ENCODE measurements around the gene HSF5.

The HSF5 gene

GRCh38 chr17:58370716-58371115 lies 117.5 kb downstream of the HSF5 start:
- Histone ChIP-seq H2AFZ (ENCODE audit: low read length) (no peak overlapping the region), H3K79me2 (ENCODE audit: low read length) (no peaks in the 10 kb centered on the region)
- TF ChIP-seq, protein P1, sequence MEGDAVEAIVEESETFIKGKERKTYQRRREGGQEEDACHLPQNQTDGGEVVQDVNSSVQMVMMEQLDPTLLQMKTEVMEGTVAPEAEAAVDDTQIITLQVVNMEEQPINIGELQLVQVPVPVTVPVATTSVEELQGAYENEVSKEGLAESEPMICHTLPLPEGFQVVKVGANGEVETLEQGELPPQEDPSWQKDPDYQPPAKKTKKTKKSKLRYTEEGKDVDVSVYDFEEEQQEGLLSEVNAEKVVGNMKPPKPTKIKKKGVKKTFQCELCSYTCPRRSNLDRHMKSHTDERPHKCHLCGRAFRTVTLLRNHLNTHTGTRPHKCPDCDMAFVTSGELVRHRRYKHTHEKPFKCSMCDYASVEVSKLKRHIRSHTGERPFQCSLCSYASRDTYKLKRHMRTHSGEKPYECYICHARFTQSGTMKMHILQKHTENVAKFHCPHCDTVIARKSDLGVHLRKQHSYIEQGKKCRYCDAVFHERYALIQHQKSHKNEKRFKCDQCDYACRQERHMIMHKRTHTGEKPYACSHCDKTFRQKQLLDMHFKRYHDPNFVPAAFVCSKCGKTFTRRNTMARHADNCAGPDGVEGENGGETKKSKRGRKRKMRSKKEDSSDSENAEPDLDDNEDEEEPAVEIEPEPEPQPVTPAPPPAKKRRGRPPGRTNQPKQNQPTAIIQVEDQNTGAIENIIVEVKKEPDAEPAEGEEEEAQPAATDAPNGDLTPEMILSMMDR (IDR thresholded peaks at IDR 0.05; ENCODE audit: low read length), result no peak
- no peak for TF ChIP-seq EZH2phosphoT487 (IDR thresholded peaks at IDR 0.05; ENCODE audit: low read length)
- TF ChIP-seq EZH2 (optimal IDR thresholded peaks at IDR 0.05; ENCODE audit: low read depth, low read length), result no peak

DNA sequence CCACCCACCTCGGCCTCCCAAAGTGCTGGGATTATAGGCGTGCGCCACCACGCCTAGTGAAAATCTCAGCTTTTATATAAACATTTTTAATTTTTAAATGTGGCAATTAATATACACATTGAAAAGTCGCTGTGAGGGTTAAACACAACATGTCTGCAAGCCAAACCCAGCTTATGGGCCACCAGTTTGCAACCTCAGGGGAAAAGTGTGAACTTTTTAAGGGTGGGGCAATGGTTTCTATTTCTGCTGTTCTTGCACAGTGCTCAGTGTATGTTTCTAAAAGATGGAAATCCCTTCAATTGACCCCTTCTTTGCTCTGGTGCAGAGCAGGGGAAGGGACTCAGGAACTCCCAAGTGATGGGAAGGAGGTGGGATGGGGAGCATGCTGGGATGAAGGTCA lies 117.9 kb downstream of the HSF5 start:
- Histone ChIP-seq H3K9me2 (replicated peaks; ENCODE audit: insufficient read depth, low read length) (no peaks in the 10 kb centered on the region), H3K79me2 (ENCODE audit: low read length) (no peaks in the 10 kb centered on the region), H3K36me3 (replicated peaks; ENCODE audit: insufficient read depth, low read length) (no peaks in the 10 kb centered on the region), H2AFZ (ENCODE audit: low read length) (no peak overlapping the region), H3K27ac (ENCODE audit: low read length) (no peak overlapping the region), H3F3A (ENCODE audit: insufficient read depth, low read length) (0 out of 2 replicates have a peak, but pooled peaks cover 2% of the 10 kb centered on the region), H3K4me2 (ENCODE audit: low read depth, low read length) (no peak overlapping the region), H3K9me3 (replicated peaks; ENCODE audit: insufficient read depth, low read length) (no peaks in the 10 kb centered on the region), H4K20me1 (ENCODE audit: insufficient read depth, low read length) (no peaks in the 10 kb centered on the region), H3K9ac (ENCODE audit: low read length) (no peak overlapping the region), H3K27me3 (replicated peaks; ENCODE audit: insufficient read depth, low read length) (no peaks in the 10 kb centered on the region), H3K4me3 (ENCODE audit: low read length) (no peak overlapping the region), H3K4me1 (ENCODE audit: low read length) (peaks cover 16% of the 10 kb centered on the region)
- TF ChIP-seq, protein P1 (IDR thresholded peaks at IDR 0.05; ENCODE audit: low read length), result no peak
- TF ChIP-seq EZH2phosphoT487 (IDR thresholded peaks at IDR 0.05; ENCODE audit: low read length), result no peak
- no peak for TF ChIP-seq EZH2 (optimal IDR thresholded peaks at IDR 0.05; ENCODE audit: low read depth, low read length)
- DNase-seq, result no peak

More at GRCh38 chr17:58370716-58371115, 117.5 kb downstream of the HSF5 start:
- Histone ChIP-seq H3K4me2 (ENCODE audit: low read depth, low read length) (no peak overlapping the region), H3K9me3 (replicated peaks; ENCODE audit: insufficient read depth, low read length) (no peaks in the 10 kb centered on the region), H3K4me1 (ENCODE audit: low read length) (peaks cover 14% of the 10 kb centered on the region), H3K27me3 (replicated peaks; ENCODE audit: insufficient read depth, low read length) (no peaks in the 10 kb centered on the region), H3F3A (ENCODE audit: insufficient read depth, low read length) (0 out of 2 replicates have a peak, but pooled peaks cover 2% of the 10 kb centered on the region), H3K9me2 (replicated peaks; ENCODE audit: insufficient read depth, low read length) (no peaks in the 10 kb centered on the region), H3K27ac (ENCODE audit: low read length) (no peak overlapping the region), H3K9ac (ENCODE audit: low read length) (no peak overlapping the region), H4K20me1 (ENCODE audit: insufficient read depth, low read length) (no peaks in the 10 kb centered on the region), H3K4me3 (ENCODE audit: low read length) (no peak overlapping the region), H3K36me3 (replicated peaks; ENCODE audit: insufficient read depth, low read length) (no peaks in the 10 kb centered on the region)
- DNase-seq, result no peak

Data from MM.1S (cell line).